Measurements from ENCODE around the gene TCOF1. TPM values are rescaled to one million over a fixed set of nuclear protein-coding genes. Genes with fewer than 3 reads are reported as not detected.
"Not testable (repeated sequence)": the region's sequence is repeated elsewhere in the genome, so short reads cannot be mapped to it uniquely, and the experiment has no call there.

TCOF1 gene
- polyA plus RNA-seq, 1 donor (not counting 4 experiments of a cell fraction or from before 2014, with no cell fraction given) = 13.6 TPM

DNA sequence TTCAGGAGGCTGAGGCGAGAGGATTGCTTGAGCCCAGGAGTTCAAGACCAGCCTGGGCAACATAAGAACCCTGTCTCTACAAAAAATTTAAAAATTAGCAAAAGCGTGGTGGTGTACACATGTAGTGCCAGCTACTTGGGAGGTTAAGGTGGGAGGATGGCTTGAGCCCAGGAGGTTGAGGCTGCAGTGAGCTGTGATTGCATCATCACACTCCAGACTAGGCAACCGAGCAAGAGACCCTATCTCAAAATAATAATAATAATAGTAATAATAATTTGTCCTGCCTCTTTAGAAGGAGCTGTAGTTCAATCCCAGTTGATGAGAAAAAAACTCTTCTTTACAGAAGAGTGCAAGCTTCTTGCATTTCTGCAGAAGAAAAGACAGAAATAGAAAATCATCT is 65.3 kb downstream of the TCOF1 start:
- H3K4me2 ChIP-seq (ENCODE audit: control insufficient read depth, extremely low read depth, insufficient read depth, low read depth, low read length) = no peak overlapping the region
- H3K4me3 ChIP-seq (ENCODE audit: control insufficient read depth in 2 of 3, extremely low read depth in 1 of 3, insufficient read depth in 2 of 3, low read depth in 1 of 3, low read length in 3 of 3) = no peak overlapping the region
- DNase-seq (ENCODE audit: low read depth, low spot score) = no peak
- no peaks in the 10 kb centered on the region for H4K20me1 ChIP-seq (ENCODE audit: control insufficient read depth, extremely low read depth, insufficient read depth, low read length)
- no peaks in the 10 kb centered on the region for H3K9me1 ChIP-seq (ENCODE audit: control insufficient read depth, extremely low read depth, insufficient read depth, low read length)
- H3K9me3 ChIP-seq (ENCODE audit: control insufficient read depth, low read depth, low read length) = no peaks in the 10 kb centered on the region
- no peak overlapping the region for H2AFZ ChIP-seq (ENCODE audit: control insufficient read depth, low read length)
- H3K27me3 ChIP-seq (ENCODE audit: control insufficient read depth, extremely low read depth, insufficient read depth, low read length) = no peaks in the 10 kb centered on the region
- H3K9ac ChIP-seq (ENCODE audit: control insufficient read depth, extremely low read depth, insufficient read depth, low read length) = no peak overlapping the region
- no peaks in the 10 kb centered on the region for H3K36me3 ChIP-seq (ENCODE audit: control insufficient read depth in 2 of 2, extremely low read depth in 1 of 2, insufficient read depth in 2 of 2, low read length in 2 of 2)
- no peak overlapping the region for H3K27ac ChIP-seq (ENCODE audit: control insufficient read depth, insufficient read depth, low read length)
- dilution Hi-C loops (cut with MboI; ENCODE audit: extremely low pct_ligation_motif_present, low sequenced_read_pairs) = no loop called here
- H3K79me2 ChIP-seq (ENCODE audit: control insufficient read depth, insufficient read depth, low read length) = no peaks in the 10 kb centered on the region
- TF ChIP-seq, protein P1, sequence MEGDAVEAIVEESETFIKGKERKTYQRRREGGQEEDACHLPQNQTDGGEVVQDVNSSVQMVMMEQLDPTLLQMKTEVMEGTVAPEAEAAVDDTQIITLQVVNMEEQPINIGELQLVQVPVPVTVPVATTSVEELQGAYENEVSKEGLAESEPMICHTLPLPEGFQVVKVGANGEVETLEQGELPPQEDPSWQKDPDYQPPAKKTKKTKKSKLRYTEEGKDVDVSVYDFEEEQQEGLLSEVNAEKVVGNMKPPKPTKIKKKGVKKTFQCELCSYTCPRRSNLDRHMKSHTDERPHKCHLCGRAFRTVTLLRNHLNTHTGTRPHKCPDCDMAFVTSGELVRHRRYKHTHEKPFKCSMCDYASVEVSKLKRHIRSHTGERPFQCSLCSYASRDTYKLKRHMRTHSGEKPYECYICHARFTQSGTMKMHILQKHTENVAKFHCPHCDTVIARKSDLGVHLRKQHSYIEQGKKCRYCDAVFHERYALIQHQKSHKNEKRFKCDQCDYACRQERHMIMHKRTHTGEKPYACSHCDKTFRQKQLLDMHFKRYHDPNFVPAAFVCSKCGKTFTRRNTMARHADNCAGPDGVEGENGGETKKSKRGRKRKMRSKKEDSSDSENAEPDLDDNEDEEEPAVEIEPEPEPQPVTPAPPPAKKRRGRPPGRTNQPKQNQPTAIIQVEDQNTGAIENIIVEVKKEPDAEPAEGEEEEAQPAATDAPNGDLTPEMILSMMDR (optimal IDR thresholded peaks at IDR 0.05 in 1 of 3, IDR thresholded peaks at IDR 0.05 in 1 of 3, conservative IDR thresholded peaks at IDR 0.05 in 1 of 3; ENCODE audit: extremely low read depth in 1 of 3, insufficient read depth in 2 of 3, low read length in 3 of 3) = no peak
- TF ChIP-seq EZH2 (IDR thresholded peaks at IDR 0.05; ENCODE audit: low read length) = no peak
- H3K4me1 ChIP-seq (ENCODE audit: control insufficient read depth, extremely low read depth, insufficient read depth, low read length) = no peaks in the 10 kb centered on the region
- no peak for FAIRE-seq

DNA sequence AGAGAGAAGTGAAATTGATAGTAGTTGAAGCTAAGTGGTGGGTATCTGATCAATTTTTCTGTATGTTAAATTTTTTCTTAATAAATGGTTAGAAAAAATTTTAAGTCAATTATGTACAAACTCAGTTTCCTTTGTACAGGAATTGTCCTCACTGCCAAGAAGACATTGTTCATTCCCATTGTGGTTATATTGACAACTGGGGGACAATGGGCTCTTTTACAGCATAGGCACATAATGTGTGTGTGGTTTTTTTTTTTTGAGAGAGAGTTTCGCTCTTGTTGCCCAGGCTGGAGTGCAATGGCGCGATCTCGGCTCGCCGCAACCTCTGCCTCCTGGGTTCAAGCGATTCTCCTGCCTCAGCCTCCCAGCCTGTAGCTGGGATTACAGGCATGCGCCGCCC is 68.7 kb downstream of the TCOF1 start:
- H2AFZ ChIP-seq (ENCODE audit: control insufficient read depth, low read length); DNase-seq (ENCODE audit: low read depth, low spot score); H3K9me1 ChIP-seq (ENCODE audit: control insufficient read depth, extremely low read depth, insufficient read depth, low read length); H3K27me3 ChIP-seq (ENCODE audit: control insufficient read depth, extremely low read depth, insufficient read depth, low read length); FAIRE-seq; H3K9me3 ChIP-seq (ENCODE audit: control insufficient read depth, low read depth, low read length); H3K27ac ChIP-seq (ENCODE audit: control insufficient read depth, insufficient read depth, low read length); H4K20me1 ChIP-seq (ENCODE audit: control insufficient read depth, extremely low read depth, insufficient read depth, low read length); dilution Hi-C loops (cut with MboI; ENCODE audit: extremely low pct_ligation_motif_present, low sequenced_read_pairs); H3K4me2 ChIP-seq (ENCODE audit: control insufficient read depth, extremely low read depth, insufficient read depth, low read depth, low read length); H3K36me3 ChIP-seq (ENCODE audit: control insufficient read depth in 2 of 2, extremely low read depth in 1 of 2, insufficient read depth in 2 of 2, low read length in 2 of 2); H3K4me1 ChIP-seq (ENCODE audit: control insufficient read depth, extremely low read depth, insufficient read depth, low read length); H3K4me3 ChIP-seq (ENCODE audit: control insufficient read depth in 2 of 3, extremely low read depth in 1 of 3, insufficient read depth in 2 of 3, low read depth in 1 of 3, low read length in 3 of 3); H3K9ac ChIP-seq (ENCODE audit: control insufficient read depth, extremely low read depth, insufficient read depth, low read length); H3K79me2 ChIP-seq (ENCODE audit: control insufficient read depth, insufficient read depth, low read length): not testable (repeated sequence)

DNA sequence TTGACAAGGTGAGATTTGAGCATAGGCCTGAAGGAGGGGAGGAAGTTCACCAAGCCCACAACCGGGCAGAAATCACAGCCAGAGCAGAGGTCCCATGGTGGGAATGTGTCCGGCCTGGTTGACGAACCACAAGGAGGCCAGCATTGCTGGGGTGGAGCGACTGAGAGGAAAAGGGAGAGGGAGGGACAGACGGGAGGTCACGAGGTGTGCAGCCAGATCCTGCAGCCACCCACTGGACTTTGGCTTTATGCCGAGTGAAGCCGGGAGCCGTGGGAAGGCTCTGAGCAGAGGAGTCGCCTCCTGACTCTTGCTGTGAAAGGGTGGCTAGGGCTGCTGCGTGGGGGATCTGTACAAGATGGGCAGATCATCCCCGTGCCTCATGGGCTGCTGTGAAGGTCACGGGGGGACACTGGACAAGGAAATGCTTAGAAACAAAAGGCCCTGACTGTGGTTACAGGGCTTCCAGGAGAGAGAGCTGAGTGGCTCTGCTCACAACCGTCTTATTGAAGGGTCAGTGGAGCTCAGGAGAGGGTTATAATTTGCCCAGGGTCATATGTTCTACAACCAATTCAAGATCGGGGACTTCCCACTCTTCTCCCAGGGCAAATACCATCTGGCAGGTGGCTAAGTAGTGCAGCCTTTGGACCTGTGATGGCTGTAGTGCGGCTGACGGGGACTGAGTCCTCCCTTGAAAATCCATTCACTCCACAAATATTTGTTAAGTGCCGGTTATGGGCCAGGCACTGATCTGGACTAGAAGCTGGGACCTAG is 70.8 kb downstream of the TCOF1 start:
- Histone ChIP-seq H3K36me3 (ENCODE audit: control insufficient read depth in 2 of 2, extremely low read depth in 1 of 2, insufficient read depth in 2 of 2, low read length in 2 of 2) (no peaks in the 10 kb centered on the region), H3K9me1 (ENCODE audit: control insufficient read depth, extremely low read depth, insufficient read depth, low read length) (no peaks in the 10 kb centered on the region), H3K79me2 (ENCODE audit: control insufficient read depth, insufficient read depth, low read length) (no peaks in the 10 kb centered on the region), H4K20me1 (ENCODE audit: control insufficient read depth, extremely low read depth, insufficient read depth, low read length) (no peaks in the 10 kb centered on the region), H3K4me1 (ENCODE audit: control insufficient read depth, extremely low read depth, insufficient read depth, low read length) (peaks cover 9% of the 10 kb centered on the region), H3K4me3 (ENCODE audit: control insufficient read depth in 2 of 3, extremely low read depth in 1 of 3, insufficient read depth in 2 of 3, low read depth in 1 of 3, low read length in 3 of 3) (no peak overlapping the region), H3K27me3 (ENCODE audit: control insufficient read depth, extremely low read depth, insufficient read depth, low read length) (no peaks in the 10 kb centered on the region), H3K4me2 (ENCODE audit: control insufficient read depth, extremely low read depth, insufficient read depth, low read depth, low read length) (no peak overlapping the region), H3K27ac (ENCODE audit: control insufficient read depth, insufficient read depth, low read length) (no peak overlapping the region), H3K9ac (ENCODE audit: control insufficient read depth, extremely low read depth, insufficient read depth, low read length) (no peak overlapping the region), H2AFZ (ENCODE audit: control insufficient read depth, low read length) (no peak overlapping the region), H3K9me3 (ENCODE audit: control insufficient read depth, low read depth, low read length) (no peaks in the 10 kb centered on the region)
- no peak for TF ChIP-seq EZH2 (IDR thresholded peaks at IDR 0.05; ENCODE audit: low read length)
- TF ChIP-seq, protein P1 (optimal IDR thresholded peaks at IDR 0.05 in 1 of 3, IDR thresholded peaks at IDR 0.05 in 1 of 3, conservative IDR thresholded peaks at IDR 0.05 in 1 of 3; ENCODE audit: extremely low read depth in 1 of 3, insufficient read depth in 2 of 3, low read length in 3 of 3) = no peak
- DNase-seq (ENCODE audit: low read depth, low spot score) (no peak), FAIRE-seq (no peak)
- dilution Hi-C loops (cut with MboI; ENCODE audit: extremely low pct_ligation_motif_present, low sequenced_read_pairs) = no loop called here

Measured in keratinocyte (primary cell).